ENCODE results near the gene KDM1B.
"Not testable (repeated sequence)": the region's sequence is repeated elsewhere in the genome, so short reads cannot be mapped to it uniquely, and the experiment has no call there.

DNA sequence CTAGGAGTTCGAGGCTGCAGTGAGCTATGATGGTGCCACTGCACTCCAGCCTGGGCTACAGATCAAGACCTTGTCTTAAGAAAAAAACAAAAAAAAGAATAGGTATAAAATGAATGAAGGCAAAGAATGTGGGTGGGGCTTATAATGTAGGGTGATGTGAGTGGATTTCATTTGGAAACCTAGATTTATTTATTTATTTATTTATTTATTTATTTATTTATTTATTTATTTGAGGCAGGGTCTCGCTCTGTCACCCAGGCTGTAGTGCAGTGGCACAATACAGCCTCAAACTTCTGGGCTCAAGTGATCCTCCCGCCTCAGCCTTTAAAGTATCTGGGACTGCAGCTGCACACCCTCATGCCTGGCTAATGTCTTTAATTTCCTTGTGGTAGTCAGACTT lies 3.8 kb upstream of the KDM1B start:
- TF ChIP-seq, protein P1, sequence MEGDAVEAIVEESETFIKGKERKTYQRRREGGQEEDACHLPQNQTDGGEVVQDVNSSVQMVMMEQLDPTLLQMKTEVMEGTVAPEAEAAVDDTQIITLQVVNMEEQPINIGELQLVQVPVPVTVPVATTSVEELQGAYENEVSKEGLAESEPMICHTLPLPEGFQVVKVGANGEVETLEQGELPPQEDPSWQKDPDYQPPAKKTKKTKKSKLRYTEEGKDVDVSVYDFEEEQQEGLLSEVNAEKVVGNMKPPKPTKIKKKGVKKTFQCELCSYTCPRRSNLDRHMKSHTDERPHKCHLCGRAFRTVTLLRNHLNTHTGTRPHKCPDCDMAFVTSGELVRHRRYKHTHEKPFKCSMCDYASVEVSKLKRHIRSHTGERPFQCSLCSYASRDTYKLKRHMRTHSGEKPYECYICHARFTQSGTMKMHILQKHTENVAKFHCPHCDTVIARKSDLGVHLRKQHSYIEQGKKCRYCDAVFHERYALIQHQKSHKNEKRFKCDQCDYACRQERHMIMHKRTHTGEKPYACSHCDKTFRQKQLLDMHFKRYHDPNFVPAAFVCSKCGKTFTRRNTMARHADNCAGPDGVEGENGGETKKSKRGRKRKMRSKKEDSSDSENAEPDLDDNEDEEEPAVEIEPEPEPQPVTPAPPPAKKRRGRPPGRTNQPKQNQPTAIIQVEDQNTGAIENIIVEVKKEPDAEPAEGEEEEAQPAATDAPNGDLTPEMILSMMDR (conservative IDR thresholded peaks at IDR 0.05; ENCODE audit: low read depth, low read length) = not testable (repeated sequence)
- TF ChIP-seq EZH2 (IDR thresholded peaks at IDR 0.05; ENCODE audit: low read length, unreplicated experiment); EZH2phosphoT487 (IDR thresholded peaks at IDR 0.05; ENCODE audit: borderline replicate concordance, low read length): not testable (repeated sequence)
